GM12874 (cell line): ENCODE data around the gene KCNF1.

Experiments used
- TF ChIP-seq, protein P1 (sequence below): IDR thresholded peaks from 2 replicates; pipeline ENCODE4 v1.5.1; 2011; ENCODE audit warnings: low read depth, mild to moderate bottlenecking, control low read depth, low read length, moderate library complexity; ENCODE audit not compliant: insufficient read depth

The KCNF1 gene

GRCh38 chr2:10913501-10914271 lies 2.0 kb downstream of the KCNF1 start:
- TF ChIP-seq, protein P1, sequence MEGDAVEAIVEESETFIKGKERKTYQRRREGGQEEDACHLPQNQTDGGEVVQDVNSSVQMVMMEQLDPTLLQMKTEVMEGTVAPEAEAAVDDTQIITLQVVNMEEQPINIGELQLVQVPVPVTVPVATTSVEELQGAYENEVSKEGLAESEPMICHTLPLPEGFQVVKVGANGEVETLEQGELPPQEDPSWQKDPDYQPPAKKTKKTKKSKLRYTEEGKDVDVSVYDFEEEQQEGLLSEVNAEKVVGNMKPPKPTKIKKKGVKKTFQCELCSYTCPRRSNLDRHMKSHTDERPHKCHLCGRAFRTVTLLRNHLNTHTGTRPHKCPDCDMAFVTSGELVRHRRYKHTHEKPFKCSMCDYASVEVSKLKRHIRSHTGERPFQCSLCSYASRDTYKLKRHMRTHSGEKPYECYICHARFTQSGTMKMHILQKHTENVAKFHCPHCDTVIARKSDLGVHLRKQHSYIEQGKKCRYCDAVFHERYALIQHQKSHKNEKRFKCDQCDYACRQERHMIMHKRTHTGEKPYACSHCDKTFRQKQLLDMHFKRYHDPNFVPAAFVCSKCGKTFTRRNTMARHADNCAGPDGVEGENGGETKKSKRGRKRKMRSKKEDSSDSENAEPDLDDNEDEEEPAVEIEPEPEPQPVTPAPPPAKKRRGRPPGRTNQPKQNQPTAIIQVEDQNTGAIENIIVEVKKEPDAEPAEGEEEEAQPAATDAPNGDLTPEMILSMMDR: no peak

- TF ChIP-seq, protein P1: peak; percentile 23; the same call in 1 of the 2 replicates
These were observed 2.5 kb downstream of the KCNF1 start for GRCh38 chr2:10914272-10914693.

DNA sequence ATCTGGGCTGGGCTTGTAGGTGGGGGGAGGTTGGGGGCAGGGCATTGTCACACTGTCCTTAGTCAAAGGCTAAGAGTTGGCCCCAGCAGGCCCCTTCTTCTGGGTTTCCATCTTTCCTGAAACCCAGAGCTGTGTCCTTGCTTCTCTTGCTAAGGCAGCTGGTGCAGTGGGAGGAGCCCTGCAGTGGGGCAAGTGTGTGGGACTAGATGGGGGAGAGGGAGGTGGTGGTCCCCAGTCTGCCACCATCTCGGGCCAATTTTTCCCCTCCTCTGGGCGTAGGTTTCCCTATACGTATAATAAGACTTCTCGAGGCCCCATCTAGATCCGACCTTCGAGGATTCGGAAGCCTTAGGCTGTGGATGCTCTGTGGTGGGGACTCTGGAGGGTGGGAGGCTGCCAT lies 3.5 kb downstream of the KCNF1 start:
- TF ChIP-seq, protein P1: no peak

DNA sequence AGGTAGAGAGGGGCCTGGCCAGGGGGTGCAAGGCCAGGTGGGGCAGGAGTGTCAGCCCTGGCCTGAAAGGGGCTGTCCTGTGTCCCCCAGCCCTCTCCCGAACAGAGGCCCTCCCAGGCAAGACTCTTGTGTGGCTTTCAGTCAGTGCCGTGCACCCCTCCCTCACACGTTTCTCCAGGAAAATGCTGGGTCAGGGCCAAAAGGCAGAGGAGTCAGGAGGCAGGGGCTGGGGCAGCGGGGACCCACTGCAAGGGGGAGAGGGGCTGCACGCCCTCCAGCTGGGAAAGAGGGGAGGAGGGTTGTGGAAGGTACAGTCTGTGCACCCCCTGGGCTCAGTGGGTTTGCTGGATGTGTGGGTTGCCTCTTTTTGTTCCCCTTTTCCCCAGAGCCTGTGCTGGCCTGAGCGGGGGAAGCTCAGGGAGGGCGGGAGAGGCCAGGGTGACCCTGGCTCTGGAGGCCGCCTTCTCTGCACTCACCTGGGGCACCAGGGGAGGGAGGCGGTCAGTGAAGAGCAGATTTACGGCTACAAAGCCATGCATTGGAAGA lies 4.1 kb downstream of the KCNF1 start:
- TF ChIP-seq, protein P1: no peak

GRCh38 chr2:10916953-10917352 lies 5.2 kb downstream of the KCNF1 start:
- TF ChIP-seq, protein P1: no peak

- TF ChIP-seq, protein P1: no peak
These were observed 6.2 kb downstream of the KCNF1 start for GRCh38 chr2:10917927-10918326.

DNA sequence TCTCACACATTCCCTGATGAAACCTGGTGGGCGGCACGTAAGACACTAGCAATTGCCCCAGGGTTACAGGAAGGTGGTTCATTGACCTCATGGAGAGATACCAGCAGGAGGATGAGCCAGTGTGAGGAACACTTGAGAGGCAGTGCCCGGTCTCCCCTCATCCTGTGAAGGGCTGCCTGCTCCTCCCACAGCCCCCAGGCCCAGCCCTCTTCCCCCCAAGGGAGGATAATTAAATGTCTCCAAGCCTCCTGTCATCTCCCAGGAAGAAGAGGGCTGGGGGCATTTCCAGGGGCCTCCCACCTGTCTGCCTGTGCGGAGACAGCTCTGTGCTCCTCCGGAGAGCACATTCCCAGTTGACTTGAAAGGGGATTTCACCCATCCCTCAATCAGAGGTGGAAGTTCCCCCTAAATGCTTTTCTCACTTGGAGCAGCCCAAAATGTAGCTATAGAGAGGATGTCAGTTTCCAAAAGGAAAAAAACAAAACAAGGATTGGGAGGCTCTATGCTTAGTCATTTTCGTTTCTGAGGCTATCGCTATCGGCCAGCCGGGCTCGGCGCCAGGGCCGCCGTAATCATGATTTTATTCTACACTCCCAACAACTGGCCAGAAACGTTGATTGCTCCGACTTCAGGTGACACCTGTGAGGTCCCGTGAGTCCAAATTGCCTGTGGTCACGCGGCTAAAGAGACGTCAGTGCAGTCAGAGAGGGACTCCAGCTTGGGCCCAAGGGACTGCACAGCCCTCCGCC lies 7.1 kb downstream of the KCNF1 start:
- TF ChIP-seq, protein P1: no peak
